ENCODE data around the gene SLC12A8. TPM values are rescaled to one million over a fixed set of nuclear protein-coding genes. Genes with fewer than 3 reads are reported as not detected.

SLC12A8 gene
- total RNA-seq, 1 donor from 2014 or later, result 8.0 TPM

- no peak for DNase-seq (ENCODE audit: low spot score in 2 of 2, unreplicated experiment in 2 of 2)
- Mint-ChIP-seq H3K27ac (no peak overlapping the region), H3K27me3 (ENCODE audit: low read depth) (no peaks in the 10 kb centered on the region), H3K36me3 (no peaks in the 10 kb centered on the region), H3K9me3 (no peaks in the 10 kb centered on the region), H3K4me3 (no peak overlapping the region), H3K4me1 (no peaks in the 10 kb centered on the region)
- TF ChIP-seq CTCF (IDR thresholded peaks at IDR 0.05; ENCODE audit: unreplicated experiment), result no peak
Observed at GRCh38 chr3:125073390-125073905, 139.1 kb downstream of the SLC12A8 start.

- no peak for TF ChIP-seq CTCF (IDR thresholded peaks at IDR 0.05; ENCODE audit: unreplicated experiment)
- Mint-ChIP-seq H3K27ac (no peak overlapping the region), H3K4me3 (no peak overlapping the region), H3K27me3 (ENCODE audit: low read depth) (no peaks in the 10 kb centered on the region), H3K36me3 (no peaks in the 10 kb centered on the region), H3K9me3 (no peaks in the 10 kb centered on the region), H3K4me1 (no peaks in the 10 kb centered on the region)
- no peak for DNase-seq (ENCODE audit: low spot score in 2 of 2, unreplicated experiment in 2 of 2)
Observed at GRCh38 chr3:125072749-125073389, 139.7 kb downstream of the SLC12A8 start.

- no peak overlapping the region for H3K4me3 Mint-ChIP-seq
- no peak for TF ChIP-seq CTCF (IDR thresholded peaks at IDR 0.05; ENCODE audit: unreplicated experiment)
- no peak for DNase-seq (ENCODE audit: low spot score in 2 of 2, unreplicated experiment in 2 of 2)
- no peak overlapping the region for H3K27ac Mint-ChIP-seq
- H3K27me3 Mint-ChIP-seq (ENCODE audit: low read depth), result no peaks in the 10 kb centered on the region
- no peaks in the 10 kb centered on the region for H3K36me3 Mint-ChIP-seq
- H3K9me3 Mint-ChIP-seq, result no peaks in the 10 kb centered on the region
- H3K4me1 Mint-ChIP-seq, result peaks cover 2% of the 10 kb centered on the region
Observed at GRCh38 chr3:125072301-125072700, 140.2 kb downstream of the SLC12A8 start.

- Mint-ChIP-seq H3K27me3 (ENCODE audit: low read depth) (no peaks in the 10 kb centered on the region), H3K9me3 (no peaks in the 10 kb centered on the region), H3K36me3 (no peaks in the 10 kb centered on the region), H3K27ac (no peak overlapping the region), H3K4me3 (no peak overlapping the region), H3K4me1 (peaks cover 5% of the 10 kb centered on the region)
- no peak for TF ChIP-seq CTCF (IDR thresholded peaks at IDR 0.05; ENCODE audit: unreplicated experiment)
- no peak for DNase-seq (ENCODE audit: low spot score in 2 of 2, unreplicated experiment in 2 of 2)
Observed at GRCh38 chr3:125069968-125070745, 142.4 kb downstream of the SLC12A8 start.

- no peak for DNase-seq (ENCODE audit: low spot score in 2 of 2, unreplicated experiment in 2 of 2)
- H3K27me3 Mint-ChIP-seq (ENCODE audit: low read depth), result no peaks in the 10 kb centered on the region
- H3K9me3 Mint-ChIP-seq, result peaks cover 4% of the 10 kb centered on the region
- H3K36me3 Mint-ChIP-seq, result no peaks in the 10 kb centered on the region
- no peak for TF ChIP-seq CTCF (IDR thresholded peaks at IDR 0.05; ENCODE audit: unreplicated experiment)
- H3K27ac Mint-ChIP-seq, result no peak overlapping the region
- H3K4me3 Mint-ChIP-seq, result no peak overlapping the region
- H3K4me1 Mint-ChIP-seq, result peaks cover 5% of the 10 kb centered on the region
Observed at GRCh38 chr3:125069452-125069851, 143.1 kb downstream of the SLC12A8 start.

Data from mesothelial cell of epicardium (in vitro differentiated cells).